NCI-H774 (cell line): Measurements from ENCODE around the gene YAE1.

Experiments
- DNase-seq: peaks from one replicate; lab custom pipeline; 2025; lab: John Stamatoyannopoulos, UW

The YAE1 gene

GRCh38 chr7:39554583-39555165 is 11.5 kb upstream of the YAE1 start:
- DNase-seq: no peak

DNA sequence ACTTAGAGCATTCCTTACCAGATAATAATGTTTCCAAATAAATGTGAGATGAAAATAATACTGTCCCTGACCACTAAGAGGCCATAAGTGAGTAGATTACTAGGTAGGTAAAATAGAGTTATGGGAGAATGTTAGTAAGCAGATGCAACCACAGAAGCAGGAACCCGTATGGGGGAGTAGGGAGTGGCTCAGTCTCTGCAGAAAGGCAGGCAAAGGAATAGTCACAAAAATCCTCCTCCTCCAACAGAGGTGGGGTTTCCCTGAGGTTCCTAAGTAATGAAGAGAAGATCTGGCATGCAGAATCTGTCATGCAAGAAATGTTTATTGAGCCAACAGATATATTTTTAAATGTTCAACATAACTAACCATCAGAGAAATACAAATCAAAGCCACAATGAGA is 9.0 kb upstream of the YAE1 start:
- no peak for DNase-seq

GRCh38 chr7:39557911-39558310 is 8.3 kb upstream of the YAE1 start:
- DNase-seq: no peak

DNA sequence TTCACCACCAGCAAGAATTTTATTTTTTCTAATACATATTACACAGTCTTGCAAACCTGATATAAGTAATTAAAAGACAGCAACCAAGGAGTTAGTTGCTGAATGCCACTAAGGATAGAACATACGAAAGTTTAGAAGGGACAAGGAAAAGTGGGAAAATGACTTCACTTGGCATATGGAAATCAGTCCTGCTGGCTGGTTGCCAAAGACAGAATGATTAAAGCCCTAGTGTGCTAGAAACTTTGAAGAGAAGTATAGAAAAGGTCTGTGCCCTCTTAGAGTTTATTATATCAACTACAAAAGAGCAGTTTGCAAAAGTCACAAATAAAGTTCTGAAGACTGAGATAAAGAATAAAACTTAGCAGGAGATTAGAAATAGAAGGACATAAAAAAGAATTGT is 5.8 kb upstream of the YAE1 start:
- DNase-seq: no peak

DNA sequence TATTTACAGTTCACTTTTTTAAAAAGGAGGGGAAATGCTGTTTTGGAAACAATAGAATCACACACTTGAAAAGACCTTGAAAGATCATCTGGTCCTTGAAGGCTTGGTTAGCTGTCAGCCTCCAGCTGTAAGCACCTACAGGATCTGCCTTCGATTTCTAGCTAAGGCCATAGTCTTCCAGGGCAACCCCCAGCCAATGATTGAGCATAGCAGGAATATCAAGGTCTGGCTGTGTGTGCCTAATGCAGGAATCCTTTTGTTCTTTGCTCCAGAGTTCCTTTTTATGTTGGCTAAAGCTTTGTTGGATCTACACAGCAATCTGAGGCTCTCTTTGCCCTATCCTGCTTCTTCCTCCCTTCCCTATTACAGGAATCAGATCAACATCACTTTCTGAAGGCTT is 5.2 kb upstream of the YAE1 start:
- DNase-seq: no peak

DNA sequence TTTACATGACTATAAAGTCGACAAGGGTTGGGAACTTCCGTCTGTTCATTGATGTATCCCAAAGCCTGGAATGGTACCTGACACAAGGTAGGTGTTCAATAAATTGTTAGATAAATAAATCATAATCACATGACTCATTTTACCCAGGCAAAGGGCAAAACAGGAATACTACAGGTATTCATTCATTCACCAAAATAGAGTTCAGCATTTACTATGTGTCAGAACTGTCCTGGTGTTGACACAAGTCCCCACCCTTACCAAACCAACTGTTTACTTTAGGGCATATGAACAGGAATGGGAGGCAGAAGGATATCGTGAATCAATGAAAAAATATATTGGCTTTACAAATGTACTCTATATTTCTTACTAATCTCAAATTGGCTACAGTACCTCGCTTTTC is 666 bp upstream of the YAE1 start:
- no peak for DNase-seq

DNA sequence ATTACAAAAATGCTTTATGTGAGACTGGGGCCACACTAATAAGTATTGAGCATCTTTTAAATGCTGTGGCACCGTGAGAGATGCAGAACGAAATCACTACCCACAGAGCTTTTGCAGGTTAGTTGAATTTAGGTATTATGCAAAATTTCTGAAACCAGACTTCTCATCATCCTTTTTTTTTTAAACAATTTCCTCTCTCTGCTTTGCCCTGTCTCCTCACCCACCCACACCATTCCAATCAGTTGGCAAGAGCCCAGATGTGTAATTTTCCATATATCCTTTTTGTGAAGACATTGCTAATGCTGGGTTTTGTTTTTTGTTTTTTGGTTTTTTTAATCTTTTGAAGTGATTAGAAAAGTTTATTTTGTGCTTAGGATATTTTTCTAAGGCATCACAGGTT is 1.1 kb downstream of the YAE1 start:
- no peak for DNase-seq

- DNase-seq: no peak
These were observed 8.6 kb downstream of the YAE1 start for GRCh38 chr7:39574673-39575349.

DNA sequence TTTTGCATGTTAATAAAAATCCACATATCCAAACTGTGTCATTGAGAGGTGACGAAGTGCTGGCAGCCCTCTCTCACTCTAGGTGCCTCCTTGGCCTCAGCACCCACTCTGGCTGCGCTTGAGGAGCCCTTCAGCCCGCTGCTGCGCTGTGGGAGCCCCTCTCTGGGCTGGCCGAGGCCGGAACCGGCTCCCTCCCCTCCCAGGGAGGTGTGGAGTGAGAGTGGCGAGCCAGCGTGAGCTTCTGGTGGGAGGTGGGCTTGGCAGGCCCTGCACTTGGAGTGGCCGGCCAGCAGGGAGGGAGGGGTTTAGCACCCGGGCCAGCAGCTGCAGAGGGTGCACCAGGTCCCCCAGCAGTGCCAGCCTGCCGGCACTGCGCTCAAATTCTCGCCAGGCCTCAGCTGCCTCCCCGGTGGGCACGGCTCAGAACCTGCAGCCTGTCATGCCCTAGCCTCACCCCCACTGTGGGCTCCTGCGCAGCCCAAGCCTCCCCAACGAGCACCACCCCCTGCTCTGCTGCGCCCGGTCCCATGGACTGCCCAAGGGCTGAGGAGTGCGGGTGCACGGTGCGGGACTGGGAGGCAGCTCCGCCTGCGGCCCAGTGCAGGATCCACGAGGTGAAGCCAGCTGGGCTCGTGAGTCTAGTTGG is 11.1 kb downstream of the YAE1 start:
- no peak for DNase-seq

DNA sequence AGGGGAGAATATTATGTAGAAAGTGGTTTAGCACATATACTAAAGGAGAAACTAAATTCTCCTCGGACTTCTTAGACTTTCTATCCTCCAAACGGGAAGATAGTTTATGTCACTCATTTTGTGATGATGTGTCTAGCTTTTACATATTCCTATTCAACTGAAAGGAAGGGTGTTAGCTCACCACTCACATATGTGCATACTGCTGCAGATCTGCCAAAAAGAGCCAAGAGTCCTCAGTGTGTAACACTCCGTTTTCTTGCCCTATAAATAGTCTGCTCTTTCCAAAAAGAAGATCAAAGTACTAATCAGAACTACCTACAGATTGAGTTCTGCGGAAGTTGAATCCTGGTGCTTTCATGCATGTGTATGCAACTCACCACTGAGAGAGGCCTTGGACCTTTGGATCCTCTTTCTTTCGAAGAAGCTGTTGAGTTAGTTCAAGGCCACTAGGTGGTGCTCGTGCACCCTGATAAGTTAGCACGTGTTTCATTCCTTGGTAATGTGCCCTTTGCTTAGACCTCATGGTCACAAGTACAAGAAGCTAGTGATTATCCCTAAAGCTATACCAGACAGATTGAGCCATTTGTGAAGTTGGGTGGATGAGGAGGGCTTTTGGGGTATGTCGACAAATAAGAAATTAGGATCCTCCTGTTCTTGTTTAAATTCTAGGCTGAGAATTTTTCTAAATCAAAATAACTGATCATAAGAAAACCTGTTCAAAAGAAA is 14.1 kb downstream of the YAE1 start:
- peak; percentile 78 for DNase-seq

GRCh38 chr7:39582536-39582935 is 16.3 kb downstream of the YAE1 start:
- no peak for DNase-seq

GRCh38 chr7:39583539-39583938 is 17.3 kb downstream of the YAE1 start:
- no peak for DNase-seq

DNA sequence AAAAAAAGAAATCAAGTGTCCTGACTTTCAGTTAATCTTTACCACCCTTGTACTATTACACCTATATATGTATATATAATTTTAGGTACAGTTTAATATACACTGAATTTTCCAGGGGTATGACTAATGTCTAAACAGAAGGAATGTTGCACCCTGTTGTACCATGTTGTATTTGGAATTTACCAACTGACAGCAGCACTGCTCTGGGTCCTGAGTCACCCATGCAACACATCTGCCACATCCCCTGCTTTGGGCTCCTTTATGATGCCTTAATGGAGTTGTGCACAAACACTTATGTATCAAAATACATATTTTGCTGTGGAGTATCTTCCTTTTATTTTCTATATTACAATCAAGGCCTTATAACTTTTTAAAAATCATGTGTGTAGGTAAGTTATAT is 21.2 kb downstream of the YAE1 start:
- DNase-seq: no peak

- DNase-seq: no peak
These were observed 22.2 kb downstream of the YAE1 start for GRCh38 chr7:39588416-39588815.

- DNase-seq: no peak
These were observed 23.3 kb downstream of the YAE1 start for GRCh38 chr7:39589323-39590111.

DNA sequence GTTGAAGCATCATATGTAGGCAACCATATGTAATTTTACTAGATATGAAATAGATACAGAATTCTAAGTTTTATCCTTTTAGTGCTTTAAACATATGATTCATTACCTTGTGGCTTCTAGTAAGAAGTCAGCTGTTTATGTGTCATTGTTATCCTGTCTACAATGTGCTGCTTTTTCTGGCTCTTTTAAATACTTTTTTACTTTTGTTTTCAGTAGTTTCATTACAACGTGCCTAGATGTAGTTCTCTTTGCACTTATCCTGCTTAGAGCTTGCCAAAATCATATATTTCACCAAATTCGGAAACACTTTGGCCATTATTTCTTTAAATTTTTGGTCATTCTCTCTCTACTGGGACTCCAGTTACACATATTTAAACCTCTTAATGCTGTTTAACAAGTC is 26.4 kb downstream of the YAE1 start:
- no peak for DNase-seq

DNA sequence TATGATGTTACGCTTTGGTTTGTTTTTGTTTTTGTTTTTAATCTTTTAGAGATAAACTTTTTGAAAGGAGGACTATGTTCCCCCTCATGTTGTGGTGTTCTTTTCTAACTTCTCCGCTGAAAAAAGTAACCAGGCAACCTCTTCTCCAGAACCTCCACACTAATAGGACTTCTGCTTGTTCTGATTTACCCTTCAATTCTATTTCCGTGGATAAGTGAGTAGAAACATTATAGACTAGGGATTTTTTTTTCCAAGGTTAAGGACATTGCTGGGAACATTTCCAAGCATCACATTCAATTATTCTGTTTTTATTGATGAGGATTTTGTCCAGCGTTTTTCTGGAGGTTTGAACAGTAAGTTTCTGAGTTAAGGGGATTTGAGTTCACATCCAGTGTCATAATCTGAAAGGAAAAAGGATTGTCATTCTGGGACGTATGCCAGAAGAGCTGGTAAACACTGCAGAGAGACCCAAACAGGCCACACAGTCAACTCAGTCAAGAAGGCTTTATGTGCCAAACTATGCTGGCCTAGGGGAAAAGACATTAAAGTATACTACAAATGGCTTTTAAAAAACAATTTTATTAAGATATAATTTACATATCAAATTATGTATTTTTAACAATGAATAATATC is 28.9 kb downstream of the YAE1 start:
- DNase-seq: no peak

GRCh38 chr7:39602351-39602750 is 36.1 kb downstream of the YAE1 start:
- DNase-seq: no peak

DNA sequence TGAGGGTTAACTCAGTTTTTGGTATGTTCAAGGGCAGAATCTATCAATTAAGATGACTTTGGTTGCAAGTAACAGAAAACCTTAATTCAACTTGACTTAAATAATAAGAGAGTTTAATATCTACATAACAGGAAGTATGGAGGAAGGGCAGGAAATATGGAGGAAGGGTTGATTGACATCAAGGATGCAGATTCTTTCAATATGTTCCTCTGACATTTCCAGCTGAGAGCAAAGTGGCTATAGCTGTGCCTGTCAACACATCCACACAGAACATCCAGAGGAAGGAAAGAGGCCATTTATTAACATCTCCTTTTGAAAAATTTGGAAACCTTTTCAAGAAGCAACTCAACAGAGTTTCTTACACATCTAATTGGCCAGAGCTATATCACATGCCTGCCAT is 37.7 kb downstream of the YAE1 start:
- no peak for DNase-seq

DNA sequence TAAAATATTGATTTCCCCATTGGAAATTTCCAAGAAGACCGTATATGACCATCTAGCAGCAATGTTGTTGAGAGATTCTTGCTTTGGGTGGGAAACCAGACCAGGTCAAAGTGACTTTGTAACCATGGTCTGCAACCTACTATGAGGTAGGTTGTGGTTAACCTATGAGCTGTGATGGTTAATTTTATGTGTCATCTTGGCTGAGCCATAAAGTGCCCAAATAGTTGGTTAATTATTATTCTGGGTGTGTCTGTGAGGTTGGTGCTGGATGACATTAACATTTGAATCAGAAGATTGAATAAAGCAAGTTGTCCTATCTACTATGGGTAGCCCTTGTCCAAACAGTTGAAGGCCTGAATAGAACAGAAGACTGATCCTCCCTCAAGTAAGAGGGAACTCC is 38.9 kb downstream of the YAE1 start:
- no peak for DNase-seq

- no peak for DNase-seq
These were observed 40.1 kb downstream of the YAE1 start for GRCh38 chr7:39606352-39606751.

DNA sequence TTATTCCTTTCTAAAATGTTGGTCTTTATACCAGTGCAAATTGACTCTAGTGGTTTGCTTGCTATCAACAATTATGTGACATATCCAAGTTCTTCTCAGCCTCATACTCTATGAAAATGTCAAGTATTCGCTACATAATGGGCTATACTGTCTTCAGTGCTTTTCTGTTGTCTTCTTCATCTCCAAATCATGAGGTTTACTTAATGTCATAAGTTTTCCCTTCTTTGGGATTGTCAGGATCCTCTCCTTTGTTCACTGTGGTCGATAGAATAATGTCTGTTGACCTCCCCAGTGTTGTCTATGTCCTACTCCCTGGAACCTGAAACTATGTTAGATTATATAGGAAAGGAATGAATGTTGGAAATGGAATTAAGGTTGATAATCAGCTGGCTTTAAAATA is 40.7 kb downstream of the YAE1 start:
- no peak for DNase-seq
